HepG2 (cell line): ENCODE measurements around the gene SLC35D2. TPM values are rescaled to one million over a fixed set of nuclear protein-coding genes. Genes with fewer than 3 reads are reported as not detected.

ENCODE experiments used
- ARID4A ChIP-seq: sonication (generic); formaldehyde crosslinking; IDR thresholded peaks from 2 replicates; pipeline ENCODE4 v1.5.0; 2020; ENCODE audit warnings: mild to moderate bottlenecking, missing genetic modification reagents, borderline replicate concordance
- CBFB ChIP-seq: sonication (generic); formaldehyde crosslinking; IDR thresholded peaks from 2 replicates; pipeline ENCODE4 v1.4.0; 2020; ENCODE audit warnings: missing genetic modification reagents
- HDAC1 ChIP-seq: sonication (generic); formaldehyde crosslinking; IDR thresholded peaks from 2 replicates; pipeline ENCODE4 v1.5.1; 2020; ENCODE audit warnings: mild to moderate bottlenecking, missing genetic modification reagents
- HNF1B ChIP-seq: sonication (generic); formaldehyde crosslinking; IDR thresholded peaks from 2 replicates; pipeline ENCODE4 v1.5.1; 2020; ENCODE audit warnings: mild to moderate bottlenecking, moderate library complexity, missing genetic modification reagents
- HOXD1 ChIP-seq: sonication (generic); formaldehyde crosslinking; IDR thresholded peaks from 2 replicates; pipeline ENCODE4 v1.5.0; 2020; ENCODE audit warnings: missing genetic modification reagents
- RARA ChIP-seq: IDR thresholded peaks from 2 replicates; pipeline ENCODE4 v1.6.1; 2016; ENCODE audit warnings: missing genetic modification reagents, missing compliant biosample characterization
- RFX5 ChIP-seq: IDR thresholded peaks from 2 replicates; pipeline ENCODE4 v1.6.1; 2011; ENCODE audit warnings: low read depth, low read length, improper control_type of control experiment
- RXRB ChIP-seq: IDR thresholded peaks from 2 replicates; pipeline ENCODE4 v1.6.1; 2016; ENCODE audit warnings: borderline replicate concordance, missing genetic modification reagents, missing compliant biosample characterization
- SETDB1 ChIP-seq: sonication (generic); formaldehyde crosslinking; IDR thresholded peaks from 2 replicates; pipeline ENCODE4 v1.5.1; 2020; ENCODE audit warnings: missing genetic modification reagents, mild to moderate bottlenecking, borderline replicate concordance
- SOX13 ChIP-seq, 3 experiments: fragments of 450-650 bp in 1 of 3; sonication (generic) in 1 of 3; formaldehyde crosslinking in 1 of 3; IDR thresholded peaks in 2 of 3; conservative IDR thresholded peaks in 1 of 3; 2 replicates each; pipeline versions ENCODE4 v1.5.0 to v1.6.1; 2016 to 2020; ENCODE audit warnings: antibody characterized with exemption in 1 of 3, mild to moderate bottlenecking in 1 of 3, missing compliant biosample characterization in 1 of 3, missing genetic modification reagents in 1 of 3, moderate library complexity in 1 of 3
- TCF12 ChIP-seq, 2 experiments: fragments of 450-650 bp in 1 of 2; sonication (generic) in 1 of 2; formaldehyde crosslinking in 1 of 2; IDR thresholded peaks; 2 replicates each; pipeline versions ENCODE4 v1.6.1 to v1.8.0; 2017 to 2022; ENCODE audit warnings: antibody characterized with exemption in 1 of 2, mild to moderate bottlenecking in 1 of 2, missing genetic modification reagents in 1 of 2, moderate library complexity in 1 of 2
- TOPORS ChIP-seq: sonication (generic); formaldehyde crosslinking; IDR thresholded peaks from 2 replicates; pipeline ENCODE4 v1.8.0; 2023; ENCODE audit warnings: mild to moderate bottlenecking, missing genetic modification reagents
- ZNF17 ChIP-seq: sonication (generic); formaldehyde crosslinking; IDR thresholded peaks from 2 replicates; pipeline ENCODE4 v1.5.0; 2020; ENCODE audit warnings: mild to moderate bottlenecking, missing genetic modification reagents
- ZNF556 ChIP-seq: sonication (generic); formaldehyde crosslinking; IDR thresholded peaks from 2 replicates; pipeline ENCODE4 v1.4.0; 2020; ENCODE audit warnings: mild to moderate bottlenecking, missing genetic modification reagents, borderline replicate concordance
- ZXDC ChIP-seq: sonication (generic); formaldehyde crosslinking; IDR thresholded peaks from 2 replicates; pipeline ENCODE4 v1.5.0; 2020; ENCODE audit warnings: mild to moderate bottlenecking, missing genetic modification reagents
- polyA plus RNA-seq, 8 experiments: library from polyadenylated mRNA; depleted of rRNA in 3 of 8; stranded (reverse) in 7 of 8; unstranded in 1 of 8; fragments of >200 nt; fragmentation: Illumina TruSeq in 4 of 8; extraction: Trizol in 4 of 8; gene quantifications; 2 replicates each; pipeline versions ENCODE4 v1.2.1 to v1.2.3, GENCODE V29; 2011 to 2016; ENCODE audit warnings: low read depth in 4 of 8, missing spikeins in 1 of 8, mixed read lengths in 1 of 8; ENCODE audit not compliant: insufficient read depth in 1 of 8
- total RNA-seq, 5 experiments: library from RNA; depleted of rRNA; stranded (reverse); fragments of >200 nt; fragmentation: Illumina TruSeq; extraction: Trizol; gene quantifications; 2 replicates each; pipeline ENCODE4 v1.2.3, GENCODE V29; 2016; ENCODE audit warnings: low read depth in 1 of 5

The SLC35D2 gene
- total and polyA plus RNA-seq, 2 of the 13 experiments (the other 11 are each of a cell fraction or from before 2014, with no cell fraction given), result 96.2 to 103 TPM

- peak; percentile 98 for TF ChIP-seq RARA (CRISPR knock-in tag)
- no peak for TF ChIP-seq ZXDC (CRISPR knock-in tag)
- TF ChIP-seq TCF12 (IDR thresholded peaks at IDR 0.05), result no peak
- no peak for TF ChIP-seq TCF12 (CRISPR knock-in tag; IDR thresholded peaks at IDR 0.05)
- TF ChIP-seq SOX13 (IDR thresholded peaks at IDR 0.05), result no peak
- peak in 1 of 2 experiments; percentile 89; a peak in 2 of 4 replicates for TF ChIP-seq SOX13 (CRISPR knock-in tag; conservative IDR thresholded peaks at IDR 0.05 in 1 of 2, IDR thresholded peaks at IDR 0.05 in 1 of 2)
- TF ChIP-seq HOXD1 (CRISPR knock-in tag), result no peak
- no peak for TF ChIP-seq CBFB (CRISPR knock-in tag)
- TF ChIP-seq RXRB (CRISPR knock-in tag), result peak; percentile 99
- TF ChIP-seq TOPORS (CRISPR knock-in tag), result no peak
- peak; percentile 97 for TF ChIP-seq HNF1B (CRISPR knock-in tag)
- TF ChIP-seq ARID4A (CRISPR knock-in tag), result peak; percentile 61; the same call in 1 of the 2 replicates
- TF ChIP-seq ZNF17 (CRISPR knock-in tag), result no peak
- TF ChIP-seq HDAC1 (CRISPR knock-in tag), result peak; percentile 68
- TF ChIP-seq ZNF556, result no peak
- peak; percentile 46; the same call in 1 of the 2 replicates for TF ChIP-seq RFX5
- 0 out of 2 replicates have a peak, but pooled peaks have one; percentile 20 for TF ChIP-seq SETDB1 (CRISPR knock-in tag)
These were observed 37.1 kb upstream of the SLC35D2 start (continued) for GRCh38 chr9:96420468-96421219.
